HL-60 (cell line): Measurements from ENCODE around the gene BACE1.

ENCODE experiments used
- CTCF ChIP-seq: IDR thresholded peaks from one replicate; pipeline ENCODE4 v1.5.1; 2011; ENCODE audit warnings: low read length, control low read depth, inconsistent platforms; ENCODE audit not compliant: insufficient read depth
- GABPA ChIP-seq: IDR thresholded peaks from 2 replicates; pipeline ENCODE4 v1.6.1; 2012; ENCODE audit warnings: low read depth

DNA sequence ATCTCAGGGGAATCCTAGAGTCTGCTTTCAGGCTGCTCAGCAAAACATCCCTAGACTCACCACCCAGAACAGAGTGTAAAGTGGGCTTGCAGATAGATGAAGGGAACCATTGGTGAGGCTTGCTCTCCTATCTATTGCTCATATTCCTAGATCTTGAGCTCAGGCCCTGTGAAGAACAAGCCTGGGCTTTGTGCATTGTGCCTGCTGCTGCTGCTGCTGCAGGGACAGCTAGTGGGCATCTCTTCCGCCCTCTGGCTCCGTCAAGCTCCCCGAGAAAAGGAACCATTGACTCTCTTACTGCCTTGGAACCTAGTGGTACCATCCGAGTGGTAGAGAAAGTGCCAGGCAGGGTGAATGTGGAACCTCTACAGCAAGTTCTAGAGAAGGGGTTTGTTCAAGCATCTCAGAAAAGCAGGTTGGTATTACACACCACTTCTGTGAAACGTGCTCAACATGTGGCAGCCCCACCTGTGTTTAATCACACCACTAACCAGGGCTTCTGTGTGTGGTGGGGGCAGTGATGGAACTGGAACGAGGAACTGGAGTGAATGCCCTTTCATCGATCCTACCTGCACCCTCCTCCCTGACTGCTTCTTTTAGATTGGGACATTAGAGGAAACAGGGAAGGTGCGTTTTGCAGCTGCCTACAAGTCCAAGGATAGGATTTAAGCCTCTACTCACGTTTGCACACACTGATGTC is 20.5 kb downstream of the BACE1 start:
- TF ChIP-seq CTCF (no peak), GABPA (no peak)
